SK-MEL-5 (cell line): Measurements from ENCODE around the gene REL. TPM values are rescaled to one million over a fixed set of nuclear protein-coding genes. Genes with fewer than 3 reads are reported as not detected.
A peak's percentile ranks its signal among the peaks of the same experiment; 100 is the strongest.
"Not testable (repeated sequence)": the region's sequence is repeated elsewhere in the genome, so short reads cannot be mapped to it uniquely, and the experiment has no call there.

Experiments
- DNase-seq: peaks from one replicate; pipeline ENCODE4 v3.0.0-alpha.2; 2016; ENCODE audit warnings: low read depth, low spot score
- in situ Hi-C: cut with HindIII; loops from 2 replicates; pipeline ENCODE4 v1.10.0; 2016; ENCODE audit warnings: low sequenced_read_pairs, high pct_unique_total_duplicates, low pct_unique_long_range_greater_than_20kb
- total RNA-seq: library from RNA; depleted of rRNA; stranded (reverse); fragments of >200 nt; shearing (Covaris generic); gene quantifications from 2 replicates; pipeline ENCODE4 v1.2.3, GENCODE V29; 2014

REL gene
- total RNA-seq, 1 experiment from 2014 or later: 7.3 TPM

DNA sequence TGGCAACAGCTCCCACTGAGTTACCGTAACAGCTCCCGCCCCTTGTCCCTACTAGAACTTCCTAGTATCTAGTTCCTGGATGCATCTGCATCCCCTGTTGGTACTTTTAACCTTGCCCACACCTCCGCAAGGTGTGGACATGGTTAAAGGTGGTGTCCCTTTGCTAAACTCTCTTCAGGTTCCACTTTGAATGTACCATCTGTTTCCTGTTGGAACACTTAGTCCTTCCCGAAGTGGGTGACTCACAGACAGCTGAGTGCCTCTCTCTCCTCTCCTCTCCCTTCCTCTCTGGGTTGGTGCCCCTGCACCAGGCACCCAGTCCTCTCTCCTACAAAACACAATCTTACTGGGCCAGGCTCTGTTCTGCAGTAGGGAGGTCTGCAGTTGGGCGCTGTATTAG is 19.6 kb upstream of the REL start:
- no peak for DNase-seq

DNA sequence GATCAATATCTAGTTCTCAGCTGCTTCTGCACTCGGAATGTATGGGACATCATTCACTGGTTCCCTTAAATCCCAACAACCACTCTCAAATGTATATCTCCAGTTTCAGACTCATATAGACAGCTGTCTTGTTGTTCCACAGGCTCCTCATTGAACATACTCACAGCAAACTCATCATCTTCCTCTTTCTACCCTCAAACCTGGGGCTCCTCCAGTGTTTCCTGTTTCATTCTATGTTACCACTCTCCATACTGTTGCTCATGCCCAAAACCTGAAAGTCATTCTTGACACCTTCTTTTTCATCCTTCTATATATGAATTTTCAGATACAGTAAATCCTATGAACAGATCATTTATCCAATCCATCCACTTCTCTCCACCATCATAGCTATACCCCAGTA is 18.7 kb upstream of the REL start:
- DNase-seq: no peak
- in situ Hi-C loops: no loop called here

More for the DNA sequence above, 19.6 kb upstream of the REL start:
- in situ Hi-C loops: no loop called here

DNA sequence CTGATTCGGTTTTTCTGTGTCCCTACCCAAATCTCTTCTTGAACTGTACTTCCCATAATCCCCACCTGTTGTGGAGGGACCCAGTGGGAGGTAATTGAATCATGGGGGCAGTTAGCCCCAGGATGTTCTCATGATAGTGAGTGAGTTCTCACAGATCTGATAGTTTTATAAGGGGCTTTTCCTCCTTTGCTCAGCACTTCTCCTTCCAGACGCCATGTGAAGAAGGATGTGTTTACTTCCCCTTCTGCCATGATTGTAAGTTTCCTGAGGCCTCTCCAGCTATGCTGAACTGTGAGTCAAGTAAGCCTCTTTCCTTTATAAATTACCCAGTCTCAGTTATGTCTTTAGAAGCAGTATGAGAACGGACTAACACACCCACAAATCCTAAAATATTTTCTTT is 16.0 kb upstream of the REL start:
- DNase-seq, in situ Hi-C loops: not testable (repeated sequence)

DNA sequence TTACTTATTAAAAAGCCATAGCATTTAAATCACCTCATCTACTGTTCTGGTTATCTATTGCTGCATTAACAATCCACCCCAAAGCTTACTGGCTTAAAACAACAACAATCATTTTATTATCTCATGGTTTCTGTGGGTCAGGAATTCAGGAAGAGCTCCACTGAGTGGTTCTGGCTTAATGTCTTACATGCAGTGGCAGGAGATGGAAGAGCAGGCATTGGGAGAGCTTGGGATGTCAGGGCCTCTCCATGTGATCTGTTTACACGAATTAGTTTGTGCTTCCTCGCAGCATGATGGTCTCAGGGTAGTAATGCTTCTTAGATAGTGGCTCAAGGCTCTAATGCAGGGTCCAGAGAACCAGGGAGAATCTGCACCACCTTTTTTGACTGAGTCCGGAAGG is 14.4 kb upstream of the REL start:
- DNase-seq: no peak

DNA sequence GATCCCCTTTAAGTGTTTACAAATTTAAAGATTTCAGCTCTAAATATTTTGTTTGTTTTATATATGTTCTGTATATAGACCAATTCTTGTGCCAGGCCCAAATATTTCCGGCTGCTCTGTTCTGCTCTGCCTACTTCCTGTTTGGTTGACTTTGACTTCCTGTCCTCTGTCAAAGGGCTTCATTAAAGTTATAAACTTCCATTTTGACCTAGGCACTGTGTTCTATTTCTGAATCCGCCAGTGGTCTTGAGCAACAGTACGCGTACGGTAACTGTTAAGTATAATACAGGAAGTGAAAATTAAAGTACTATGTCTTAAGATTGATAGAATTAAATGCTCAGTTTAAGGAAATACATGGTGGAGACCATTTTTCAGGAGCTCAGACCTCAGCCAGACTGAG is 13.5 kb upstream of the REL start:
- in situ Hi-C loops: no loop called here
- no peak for DNase-seq

More for the DNA sequence above, 14.4 kb upstream of the REL start:
- in situ Hi-C loops: no loop called here

DNA sequence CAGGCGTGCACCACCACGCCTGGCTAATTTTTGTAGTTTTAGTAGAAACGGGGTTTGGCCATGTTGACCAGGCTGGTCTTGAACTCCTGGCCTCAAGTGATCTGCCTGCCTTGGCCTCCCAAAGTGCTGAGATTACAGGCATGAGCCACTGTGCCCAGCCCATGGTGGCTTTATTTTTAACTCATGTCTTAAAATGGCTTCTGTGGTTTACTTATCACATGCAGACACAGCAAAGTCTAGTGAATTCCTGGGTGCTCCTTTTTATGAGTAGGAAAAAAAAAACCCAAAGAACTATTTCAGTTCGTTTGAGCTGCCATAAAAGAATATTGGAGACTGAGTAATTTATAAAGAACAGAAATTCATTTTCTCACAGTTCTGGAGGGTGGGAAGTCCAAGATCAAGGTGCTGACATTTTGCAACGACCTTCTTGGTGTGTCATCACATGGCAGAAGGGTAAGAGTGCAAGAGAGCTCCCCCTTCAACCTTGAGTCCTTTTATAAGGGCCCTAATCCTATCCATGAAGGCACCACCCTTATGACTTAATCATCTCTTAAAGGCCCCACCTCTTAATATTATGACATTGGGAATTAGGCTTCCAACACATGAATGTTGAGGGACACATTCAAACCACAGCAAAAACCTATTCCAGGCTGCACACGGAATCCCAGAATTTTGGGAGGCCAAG is 12.6 kb upstream of the REL start:
- DNase-seq: no peak
- in situ Hi-C loops: no loop called here

DNA sequence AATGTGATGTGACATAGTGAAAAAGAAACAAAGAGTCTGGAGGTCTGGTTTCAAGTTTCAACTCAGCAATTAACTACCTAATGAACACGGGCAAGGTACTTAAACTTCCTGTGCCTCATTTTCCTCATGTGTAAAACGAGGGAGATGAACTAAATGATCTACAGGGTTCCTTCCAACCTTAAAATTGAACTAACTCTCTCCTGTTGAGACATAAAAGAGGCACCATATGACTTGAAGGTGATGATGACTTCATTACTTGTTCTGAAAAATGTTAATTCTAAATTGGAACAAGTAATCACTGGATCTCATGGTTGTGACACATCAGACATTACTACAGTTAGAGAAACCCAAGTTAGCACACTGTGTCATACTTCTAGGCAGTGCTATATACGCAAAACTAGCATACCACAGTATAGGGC is 8.9 kb upstream of the REL start:
- DNase-seq: no peak
- in situ Hi-C loops: no loop called here

DNA sequence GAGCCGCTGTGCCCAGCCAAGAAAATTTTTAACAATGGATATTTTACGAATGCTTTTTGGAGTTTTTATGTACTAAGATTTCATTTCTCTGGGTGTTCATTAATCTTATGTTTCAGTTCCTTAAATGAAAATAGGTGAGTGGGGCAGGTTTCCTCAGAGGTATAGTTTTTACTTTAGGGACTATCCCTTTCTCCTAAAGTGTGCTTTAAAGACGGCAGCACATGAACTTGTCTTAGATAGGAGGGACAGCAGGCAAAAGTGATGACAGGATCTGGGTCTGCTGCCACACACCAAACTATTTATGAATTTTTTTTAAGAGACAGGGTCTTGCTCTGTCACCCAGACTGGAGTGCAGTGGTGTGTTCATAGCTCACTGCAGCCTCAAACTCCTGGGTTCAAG is 8.0 kb upstream of the REL start:
- in situ Hi-C loops: no loop called here
- no peak for DNase-seq

DNA sequence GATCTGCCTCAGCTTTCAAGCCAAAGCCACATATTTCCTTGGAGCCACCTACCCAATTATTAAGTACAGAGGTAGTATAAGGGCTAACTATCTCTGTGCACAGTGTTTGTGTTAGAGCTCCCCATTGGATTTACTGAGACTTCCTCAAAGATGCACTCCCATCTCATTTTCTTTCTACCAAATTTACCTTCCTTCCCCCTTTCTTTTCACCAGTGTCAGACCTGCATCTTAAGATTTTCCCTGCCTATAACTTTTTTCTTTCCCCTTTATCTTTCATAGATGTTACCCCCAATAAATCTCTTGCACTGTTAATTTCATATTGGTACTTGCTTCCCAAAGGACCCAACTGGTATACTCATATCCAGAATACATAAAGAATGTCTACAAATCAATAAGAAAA is 5.9 kb upstream of the REL start:
- in situ Hi-C loops: no loop called here
- DNase-seq: no peak

DNA sequence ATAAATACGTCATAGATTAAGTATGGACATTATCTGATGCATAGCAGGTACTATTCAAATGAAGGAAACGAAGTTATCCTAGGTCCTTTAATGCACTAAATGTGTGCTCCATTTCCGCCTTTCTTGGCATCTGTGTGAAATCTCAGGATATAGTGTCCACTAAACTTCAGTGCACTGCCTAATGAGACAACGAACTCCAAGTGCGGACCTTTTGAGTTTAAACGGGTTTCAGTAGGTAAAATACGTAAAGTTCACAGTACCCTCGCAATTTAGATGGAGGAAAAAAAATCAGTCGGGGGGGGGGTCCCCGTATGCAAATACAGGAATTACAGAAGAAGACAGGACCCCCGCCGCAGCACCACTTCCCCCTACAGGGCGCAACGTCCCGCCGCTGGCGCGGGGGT is 729 bp upstream of the REL start:
- DNase-seq: no peak
- in situ Hi-C loops: no loop called here

DNA sequence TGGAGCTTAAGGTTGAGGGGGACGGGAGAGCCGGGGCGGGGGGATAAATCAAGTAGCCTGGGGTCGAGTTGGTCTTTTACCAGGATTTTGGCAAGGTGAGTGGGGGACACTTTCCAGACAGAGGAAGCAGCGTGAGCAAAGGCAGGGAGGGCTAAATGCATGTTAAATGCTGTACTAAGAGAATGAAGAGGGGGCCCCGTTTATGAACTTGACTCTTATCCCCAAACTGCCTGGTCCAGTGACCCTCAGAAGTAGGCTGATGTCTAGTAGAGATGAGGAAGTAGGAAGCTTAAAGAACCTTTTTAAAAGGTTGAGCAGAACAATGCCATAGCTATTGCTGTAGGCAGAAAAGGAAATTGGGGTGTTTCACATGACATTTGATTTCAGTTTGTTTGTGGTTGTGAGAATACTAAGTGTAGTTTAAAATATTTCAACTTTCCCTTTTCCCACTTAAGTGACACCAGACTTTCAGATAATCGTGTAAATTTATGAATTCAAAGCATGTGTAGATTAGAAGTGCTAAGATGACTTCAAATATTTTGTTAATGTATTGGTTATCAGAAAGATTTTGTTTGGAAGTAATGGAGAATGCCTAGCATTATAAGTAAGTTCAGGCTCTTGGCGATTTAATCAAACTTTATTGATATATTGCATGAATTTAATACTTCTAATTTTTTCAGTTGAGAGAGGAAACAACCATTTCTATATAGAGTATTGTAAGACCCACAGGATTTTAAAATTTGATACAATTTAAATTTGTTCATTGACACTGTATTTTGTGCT is 1.8 kb downstream of the REL start:
- in situ Hi-C loops: no loop called here
- DNase-seq: peak; percentile 35

DNA sequence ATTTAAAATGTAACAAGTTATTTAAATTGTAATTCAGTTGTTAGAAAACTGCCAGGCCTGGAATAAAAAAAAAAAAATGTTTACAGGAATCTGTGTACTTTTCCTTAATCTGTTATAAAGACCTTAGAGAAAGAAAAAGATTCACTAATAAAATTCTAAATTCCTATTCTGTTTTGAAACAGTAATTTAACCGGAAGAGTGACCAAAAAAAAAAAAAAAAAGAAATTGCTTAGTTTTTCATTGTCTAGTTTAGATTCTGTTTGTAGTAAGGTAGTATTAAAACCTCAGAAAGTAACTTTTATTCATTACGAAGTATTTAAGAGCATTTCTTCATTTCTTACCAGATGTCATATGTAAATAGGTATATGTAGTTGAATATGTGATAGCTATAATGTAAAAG is 2.5 kb downstream of the REL start:
- DNase-seq: no peak
- in situ Hi-C loops: no loop called here

DNA sequence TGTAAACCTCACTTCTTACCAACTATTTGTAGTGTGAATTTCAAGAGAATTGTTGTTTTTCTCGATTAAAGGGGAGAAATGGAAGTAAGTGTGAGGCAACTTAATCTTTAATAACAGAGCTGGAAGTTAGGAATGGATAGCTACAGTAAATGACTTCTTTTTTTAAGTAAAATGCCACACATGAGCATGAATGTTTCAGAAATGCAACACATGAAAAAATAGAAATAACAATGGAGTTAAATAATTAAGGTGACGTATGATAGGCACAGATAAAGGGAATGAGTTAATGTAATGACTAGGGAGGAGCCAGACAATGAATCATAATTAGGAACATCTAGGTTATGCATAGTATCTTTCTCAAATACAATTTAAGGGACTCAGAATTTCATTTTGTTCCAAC is 3.4 kb downstream of the REL start:
- in situ Hi-C loops: no loop called here
- no peak for DNase-seq

DNA sequence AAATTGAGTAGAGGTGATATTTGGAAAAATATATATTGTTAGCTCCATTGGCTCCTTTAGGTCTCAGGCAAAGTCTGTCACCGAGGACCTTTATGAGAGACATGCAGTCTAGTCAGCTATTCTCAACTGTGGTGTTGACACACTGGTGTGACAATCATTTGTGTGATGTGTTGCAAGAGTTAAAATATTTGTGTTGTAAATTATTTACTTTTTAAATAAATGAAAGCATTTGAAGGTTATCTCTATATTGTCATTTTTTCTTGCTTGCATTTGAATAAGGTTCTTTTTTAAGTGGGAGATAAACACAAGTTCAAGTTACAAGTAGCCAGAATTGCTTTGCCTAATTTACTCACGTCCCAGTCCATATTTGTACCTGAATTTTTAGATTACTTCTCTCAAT is 4.3 kb downstream of the REL start:
- DNase-seq: no peak
- in situ Hi-C loops: no loop called here

DNA sequence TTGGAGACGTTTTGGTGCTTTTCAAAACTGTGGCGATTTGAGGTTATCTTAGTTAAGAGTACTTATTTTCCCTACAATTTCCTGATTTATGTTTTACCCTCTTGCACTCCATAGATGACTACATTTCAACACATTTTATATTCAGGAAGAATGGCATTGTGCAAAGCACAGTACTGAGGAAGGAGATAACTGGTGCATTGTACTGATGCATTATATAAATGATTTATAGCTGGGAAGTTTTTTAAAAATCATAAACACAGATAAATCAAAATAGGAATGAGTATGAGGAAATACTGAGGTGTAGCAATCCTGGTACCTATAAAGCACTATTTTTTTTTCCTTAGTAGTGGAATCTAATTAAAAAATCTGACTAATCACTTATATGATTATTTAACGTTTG is 5.6 kb downstream of the REL start:
- DNase-seq: no peak
- in situ Hi-C loops: no loop called here

DNA sequence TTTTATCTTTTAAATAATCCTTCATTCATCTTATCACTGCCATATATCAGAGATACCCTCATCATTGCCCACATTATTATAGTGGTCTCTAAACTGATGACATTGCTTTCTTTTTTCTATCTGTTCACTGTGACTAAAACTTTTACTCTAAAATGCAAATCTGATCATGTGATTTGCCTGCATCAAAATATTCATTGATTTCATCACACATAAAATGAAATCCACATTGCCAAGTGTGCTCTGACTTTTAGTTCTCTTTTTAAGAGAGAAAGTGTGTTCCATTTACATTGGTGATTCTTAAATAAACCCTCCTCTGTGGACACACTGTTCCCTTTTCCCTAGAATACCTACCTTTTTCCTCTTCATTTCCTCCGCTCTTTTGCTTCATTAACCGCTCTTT is 7.5 kb downstream of the REL start:
- no peak for DNase-seq
- in situ Hi-C loops: no loop called here

DNA sequence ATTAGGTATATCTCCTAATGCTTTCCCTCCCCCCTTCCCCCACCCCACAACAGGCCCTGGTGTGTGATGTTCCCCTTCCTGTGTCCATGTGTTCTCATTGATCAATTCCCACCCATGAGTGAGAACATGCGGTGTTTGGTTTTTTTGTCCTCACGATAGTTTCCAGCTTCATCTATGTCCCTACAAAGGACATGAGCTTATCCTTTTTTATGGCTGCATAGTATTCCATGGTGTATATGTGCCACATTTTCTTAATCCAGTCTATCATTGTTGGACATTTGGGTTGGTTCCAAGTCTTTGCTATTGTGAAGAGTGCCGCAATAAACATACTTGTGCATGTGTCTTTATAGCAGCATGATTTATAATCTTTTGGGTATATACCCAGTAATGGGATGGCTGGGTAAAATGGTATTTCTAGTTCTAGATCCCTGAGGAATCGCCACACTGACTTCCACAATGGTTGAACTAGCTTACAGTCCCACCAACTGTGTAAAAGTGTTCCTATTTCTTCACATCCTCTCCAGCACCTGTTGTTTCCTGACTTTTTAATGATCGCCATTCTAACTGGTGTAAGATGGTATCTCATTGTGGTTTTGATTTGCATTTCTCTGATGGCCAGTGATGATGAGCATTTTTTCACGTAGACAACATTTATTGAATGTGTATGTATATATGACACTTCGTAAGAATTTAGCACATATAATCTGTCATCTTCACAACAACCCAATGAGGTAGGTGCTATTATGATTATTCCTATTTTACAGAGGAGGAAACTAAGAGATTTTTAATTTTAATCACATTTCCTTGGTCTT is 8.4 kb downstream of the REL start:
- in situ Hi-C loops: not testable (repeated sequence)

DNA sequence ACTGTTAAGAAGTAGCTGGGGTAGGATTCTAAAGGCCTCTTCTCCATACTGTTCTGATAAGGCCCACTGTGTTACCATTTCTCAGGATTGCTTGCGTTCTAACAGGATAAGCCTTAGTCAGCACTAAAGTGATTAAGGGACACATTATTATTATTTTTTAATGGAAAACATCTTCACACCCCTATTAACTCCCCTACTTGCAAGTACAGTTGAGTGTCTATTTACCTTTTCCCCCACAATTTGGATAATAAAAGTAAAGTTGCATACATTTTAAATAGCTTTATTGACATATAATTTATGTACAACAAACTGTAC is 9.0 kb downstream of the REL start:
- in situ Hi-C loops: no loop called here
- DNase-seq: no peak

More for the DNA sequence above, 8.4 kb downstream of the REL start:
- not testable (repeated sequence) for DNase-seq

DNA sequence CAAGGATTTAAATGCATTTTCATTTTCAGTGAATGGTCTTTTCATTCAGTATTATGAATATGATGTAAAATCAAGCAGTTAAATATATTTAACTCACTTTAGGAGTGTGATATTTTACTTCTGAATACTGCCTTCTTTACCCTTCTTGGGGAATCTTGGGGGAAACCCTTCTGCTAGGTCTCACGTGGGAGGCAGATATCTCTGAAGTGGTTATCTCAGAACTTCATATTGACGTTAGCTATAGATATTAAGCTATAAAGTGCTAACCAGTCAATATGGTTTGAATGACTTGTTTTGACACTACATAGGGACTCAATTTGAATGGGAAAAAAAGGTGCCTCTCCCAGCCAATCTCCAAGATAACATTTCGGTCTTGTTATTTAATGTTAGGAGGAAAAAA is 9.8 kb downstream of the REL start:
- in situ Hi-C loops: no loop called here
- no peak for DNase-seq
